Activated CD4-positive, alpha-beta T cell treated with anti-CD3 and anti-CD28 coated beads, Interleukin-2, Interleukin-4, amounts not matched to agents 100 ng/mL and 50 ng/mL, durations not matched to agents 16 hours and 8 hours (primary cell): Measurements from ENCODE around the gene PIBF1.
"Not testable (repeated sequence)": the region's sequence is repeated elsewhere in the genome, so short reads cannot be mapped to it uniquely, and the experiment has no call there.

Experiments
- DNase-seq: peaks from one replicate; pipeline ENCODE4 v3.0.0-alpha.2; 2020; ENCODE audit warnings: low spot score

Gene PIBF1

DNA sequence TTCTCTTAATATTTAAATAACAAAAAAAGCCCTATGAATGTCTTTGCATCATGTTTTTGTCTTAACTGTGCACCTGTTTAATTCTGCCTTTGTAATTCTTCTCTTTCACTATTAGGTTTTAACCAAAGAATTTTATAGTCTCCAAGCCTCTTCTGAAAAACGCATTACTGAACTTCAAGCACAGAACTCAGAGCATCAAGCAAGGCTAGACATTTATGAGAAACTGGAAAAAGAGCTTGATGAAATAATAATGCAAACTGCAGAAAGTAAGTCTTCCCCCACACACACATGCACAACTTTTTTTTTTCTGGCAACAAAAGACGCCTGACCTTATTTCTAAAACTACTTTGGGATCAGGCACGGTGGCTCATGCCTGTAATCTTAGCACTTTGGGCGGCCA is 126.5 kb downstream of the PIBF1 start:
- DNase-seq, result no peak

DNA sequence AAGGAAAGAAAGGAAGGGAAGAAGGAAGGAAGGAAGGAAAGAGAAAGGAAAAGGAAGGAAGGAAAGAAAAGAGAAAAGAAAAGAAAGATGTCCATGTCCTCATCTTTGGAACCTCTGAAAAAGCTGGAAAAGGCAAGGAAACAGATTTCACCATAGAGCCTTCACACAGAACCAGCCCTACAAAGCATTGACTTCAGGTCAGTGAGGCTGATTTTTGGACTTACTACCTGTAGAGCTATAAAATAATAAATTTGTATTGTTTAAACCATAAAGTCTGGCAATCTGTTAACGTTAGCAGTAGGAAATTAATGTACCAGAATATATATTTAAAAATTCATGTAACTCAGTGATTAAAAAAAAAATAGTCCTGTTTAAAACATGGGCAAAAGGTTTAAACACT is 130.0 kb downstream of the PIBF1 start:
- DNase-seq, result no peak

DNA sequence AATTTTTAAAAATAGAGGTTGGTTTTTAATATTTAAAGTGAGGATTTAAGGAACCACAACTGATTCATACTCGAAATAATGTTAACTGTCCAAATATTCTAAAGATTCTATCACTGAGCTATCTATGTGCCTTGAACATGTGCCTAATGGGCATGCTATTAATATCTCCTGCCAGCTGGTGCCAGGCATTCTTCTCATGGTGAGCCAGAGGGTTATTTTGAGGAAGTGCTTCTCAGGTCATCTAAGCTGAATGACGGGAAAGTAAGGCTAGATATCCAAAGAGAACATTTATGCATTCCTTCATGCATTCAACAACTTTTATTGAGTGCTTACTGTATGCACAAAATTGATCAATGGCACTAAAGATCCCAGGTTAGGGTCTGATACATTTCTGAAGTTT is 138.2 kb downstream of the PIBF1 start:
- no peak for DNase-seq

DNA sequence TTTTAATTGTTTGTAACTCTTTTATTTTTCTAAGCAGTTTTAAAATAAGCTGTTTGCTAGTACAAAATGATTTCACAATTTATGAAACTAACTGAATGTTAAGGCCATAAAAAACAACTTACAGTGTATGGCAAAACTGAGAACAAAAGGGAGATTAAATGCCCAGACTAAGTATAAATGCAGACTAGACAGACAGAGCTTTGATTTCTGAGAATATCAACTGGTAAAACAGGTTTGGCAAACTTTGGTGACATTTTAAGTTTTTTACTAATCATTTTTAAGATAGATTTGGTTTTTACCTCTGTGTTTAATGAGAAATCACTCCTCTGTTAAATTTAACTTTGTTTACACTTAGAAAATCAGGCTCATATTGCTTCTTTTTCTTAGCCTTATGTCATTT is 149.4 kb downstream of the PIBF1 start:
- no peak for DNase-seq

DNA sequence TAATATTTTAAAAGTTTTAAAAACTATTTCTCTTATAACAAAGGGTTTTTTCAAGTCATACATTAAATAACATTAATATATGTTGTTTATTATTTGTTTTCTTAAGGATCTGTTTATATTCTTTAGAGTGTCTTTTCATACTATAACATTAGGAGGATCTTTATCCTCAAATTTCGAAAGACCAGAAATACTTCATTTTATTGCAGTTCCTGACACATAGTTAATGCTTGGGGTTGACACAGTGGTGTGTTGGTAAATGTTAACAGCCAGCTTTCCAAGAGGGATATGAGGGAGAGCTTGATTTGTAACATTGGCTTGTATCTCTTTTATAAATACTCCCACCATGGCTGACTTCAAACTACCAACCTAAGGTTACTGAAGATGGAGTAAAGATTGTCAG is 150.3 kb downstream of the PIBF1 start:
- DNase-seq, result no peak

DNA sequence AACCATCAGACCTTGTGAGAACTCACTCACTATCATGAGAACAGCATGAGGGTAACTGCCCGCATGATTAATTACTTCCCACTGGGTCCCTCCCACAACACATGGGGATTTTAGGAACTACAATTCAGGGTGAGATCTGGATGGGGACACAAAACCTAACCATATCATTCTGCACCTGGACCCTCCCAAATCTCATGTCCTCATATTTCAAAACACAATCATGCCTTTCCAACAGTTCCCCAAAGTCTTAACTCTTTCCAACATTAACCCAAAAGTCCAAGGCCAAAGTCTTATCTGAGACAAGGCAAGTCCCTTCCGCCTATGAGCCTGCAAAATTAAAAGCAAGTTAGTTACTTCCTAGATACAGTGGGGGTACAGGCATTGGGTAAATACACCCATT is 164.3 kb downstream of the PIBF1 start:
- not testable (repeated sequence) for DNase-seq

DNA sequence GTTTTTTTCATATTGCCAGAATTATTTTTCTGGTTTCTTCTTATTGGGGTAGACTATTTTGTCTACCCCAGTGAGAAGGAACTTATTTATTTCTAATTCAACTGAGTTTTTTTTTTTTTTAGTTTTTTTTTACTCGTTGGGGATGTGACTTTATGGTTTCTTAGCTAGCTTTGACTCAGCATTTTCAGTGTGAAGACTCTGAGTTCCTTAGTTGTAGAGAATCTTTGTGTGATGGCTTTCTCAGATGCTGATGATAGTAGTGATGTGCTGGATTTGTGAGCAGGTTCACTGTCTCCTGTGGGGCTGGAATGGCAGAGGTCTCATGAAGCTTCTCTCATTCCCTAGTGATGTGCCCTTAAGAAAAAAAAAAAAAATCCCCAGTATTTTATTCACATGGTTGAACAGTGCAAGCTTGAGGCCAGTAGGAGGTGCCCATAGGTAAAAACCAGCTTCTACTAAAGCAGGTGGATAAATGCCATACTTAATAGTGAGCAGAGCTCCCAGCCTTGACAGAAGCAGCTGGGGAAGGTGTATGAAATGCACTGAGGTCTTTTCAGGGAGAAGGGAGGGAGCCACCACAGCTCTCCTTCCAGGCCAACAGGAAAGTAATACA is 170.7 kb downstream of the PIBF1 start:
- DNase-seq, result no peak

DNA sequence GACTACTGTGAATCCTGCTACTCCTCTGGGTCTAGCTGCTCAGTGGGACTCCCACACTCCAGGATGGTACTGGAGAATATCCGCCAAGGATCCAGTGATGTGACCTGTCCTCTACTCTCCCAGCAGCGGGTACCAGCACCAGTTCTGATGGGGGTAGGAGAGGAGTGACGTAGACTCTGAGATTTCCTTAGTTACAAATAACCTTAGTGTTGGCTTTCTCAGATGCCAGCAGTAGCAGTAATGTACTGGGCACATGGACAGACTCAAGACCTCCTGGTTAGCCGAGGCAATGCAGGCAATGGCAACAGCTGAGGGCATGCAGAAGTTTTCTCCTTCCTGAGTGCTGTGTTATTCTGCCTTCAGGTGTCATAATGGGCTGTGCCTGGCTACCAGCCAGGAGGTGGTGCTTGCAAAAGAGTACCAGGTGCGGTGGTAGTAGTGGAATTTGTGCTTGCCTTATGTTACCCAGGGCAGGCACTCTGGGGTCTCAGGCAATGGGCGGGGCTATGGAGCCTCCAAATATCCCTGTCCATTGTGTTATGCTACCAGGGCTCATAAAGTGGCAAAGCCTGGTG is 171.5 kb downstream of the PIBF1 start:
- no peak for DNase-seq

DNA sequence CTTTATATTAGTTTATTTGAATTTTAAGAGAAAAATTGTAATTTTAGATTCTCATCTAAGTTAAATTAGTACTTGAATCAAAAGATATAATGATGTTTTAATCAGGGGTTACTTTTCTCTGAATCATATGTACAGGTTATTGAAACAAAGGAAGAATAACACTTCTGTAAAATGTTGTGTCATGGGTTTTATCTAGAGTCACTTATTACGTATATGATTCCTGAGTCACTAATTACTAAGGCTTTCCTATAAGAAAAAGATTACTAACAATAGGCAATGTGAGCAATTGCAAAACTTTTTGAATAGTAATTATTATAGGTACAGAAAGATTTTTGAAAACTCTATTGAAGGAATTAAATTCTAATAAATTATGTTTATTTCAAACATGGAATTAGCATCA is 177.7 kb downstream of the PIBF1 start:
- DNase-seq, result no peak

DNA sequence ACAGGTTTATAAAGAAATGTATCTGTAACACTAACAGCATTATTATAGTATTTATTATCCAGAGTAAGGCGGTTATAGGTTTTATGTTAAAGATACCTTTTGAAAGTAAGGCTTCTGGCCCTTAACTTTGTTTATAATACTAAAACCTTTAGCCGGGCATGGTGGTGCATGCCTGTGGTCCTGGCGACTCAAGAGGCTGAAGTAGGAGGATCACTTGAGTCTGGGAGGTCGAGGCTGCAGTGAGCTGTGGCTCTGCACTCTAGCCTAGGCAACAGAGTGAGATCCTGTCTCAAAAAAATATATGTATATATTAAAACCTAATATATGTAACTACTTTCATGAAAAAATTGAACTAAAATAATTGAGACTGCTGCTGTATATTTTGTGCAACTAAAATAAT is 178.2 kb downstream of the PIBF1 start:
- DNase-seq, result no peak

DNA sequence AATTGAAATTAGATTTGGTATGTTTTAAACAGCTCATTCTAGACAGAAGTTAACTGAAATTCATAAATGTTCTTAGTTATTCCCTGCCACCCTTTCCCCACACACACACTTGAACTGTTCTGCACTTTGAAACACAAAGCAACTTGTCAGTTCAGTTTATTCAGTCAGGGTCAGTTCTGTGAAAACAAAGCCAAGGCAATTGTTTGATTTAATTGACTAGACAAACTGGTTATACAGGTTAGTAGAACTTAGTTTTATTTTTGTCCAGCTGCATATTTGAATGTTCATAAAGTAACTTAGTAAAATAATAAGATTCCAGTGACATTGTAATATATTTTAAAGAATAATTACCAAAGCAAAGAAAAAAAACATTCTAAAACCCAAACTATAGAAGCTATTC is 178.6 kb downstream of the PIBF1 start:
- DNase-seq, result no peak

DNA sequence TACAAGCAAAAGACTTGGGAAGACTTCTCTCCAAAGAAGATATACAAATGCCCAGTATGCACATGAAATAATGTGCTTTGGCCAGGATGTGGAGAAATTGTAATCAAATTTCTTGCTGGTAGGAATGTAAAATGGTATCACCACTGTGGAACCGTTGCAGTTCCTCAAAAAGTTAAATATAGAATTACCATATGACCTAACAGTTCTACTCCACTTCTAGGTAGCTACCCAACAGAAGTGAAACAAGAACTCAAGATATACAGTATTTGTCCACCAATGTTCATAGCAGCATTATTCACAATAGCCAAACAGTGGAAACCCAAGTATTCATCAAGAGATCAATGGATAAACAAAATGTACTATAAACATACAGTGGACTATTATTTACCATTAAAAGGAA is 181.8 kb downstream of the PIBF1 start:
- no peak for DNase-seq

DNA sequence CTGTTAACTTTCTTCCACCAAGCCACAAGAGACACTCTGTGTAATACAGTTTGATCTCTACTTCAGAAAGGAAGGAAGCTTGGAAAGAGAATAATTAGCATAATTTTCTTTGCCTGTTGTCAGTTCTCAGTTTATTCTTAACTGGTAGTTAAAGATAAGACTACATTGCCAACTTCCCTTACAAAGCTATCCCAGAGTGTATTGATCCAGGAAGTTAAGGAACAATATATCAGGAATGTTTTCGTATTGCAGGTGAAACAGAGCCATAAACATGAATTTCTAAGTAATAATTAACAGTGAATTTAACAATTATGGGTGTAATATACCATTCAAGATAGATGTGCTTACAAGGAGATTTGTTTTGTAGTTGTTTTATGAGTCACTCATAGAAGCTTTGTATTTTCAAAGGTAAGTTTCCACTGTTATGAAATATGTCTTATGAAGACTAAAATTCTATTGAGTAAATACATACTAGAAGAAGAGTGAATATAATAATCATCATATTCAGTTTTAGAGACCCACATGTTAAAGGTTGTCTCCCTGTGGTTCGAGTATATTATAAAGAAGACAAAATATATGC is 188.5 kb downstream of the PIBF1 start:
- DNase-seq, result no peak

DNA sequence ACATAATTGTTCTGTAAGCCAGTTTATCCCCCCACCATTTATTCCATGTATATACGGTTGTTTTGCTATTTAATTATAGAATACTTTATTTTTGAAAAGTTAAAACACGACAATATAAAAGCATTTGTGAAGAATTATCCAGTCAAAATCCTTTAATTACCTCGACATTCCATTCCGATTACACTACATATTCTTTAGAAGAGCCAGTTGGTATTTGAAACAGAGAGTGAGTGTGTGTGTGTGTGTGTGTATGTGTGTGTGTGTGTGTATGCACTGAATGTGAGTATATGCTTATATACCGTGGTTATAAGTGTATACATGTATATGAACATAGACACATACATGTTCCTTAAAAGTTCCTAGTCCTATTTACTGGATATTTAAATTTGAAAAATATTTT is 189.0 kb downstream of the PIBF1 start:
- DNase-seq, result no peak

DNA sequence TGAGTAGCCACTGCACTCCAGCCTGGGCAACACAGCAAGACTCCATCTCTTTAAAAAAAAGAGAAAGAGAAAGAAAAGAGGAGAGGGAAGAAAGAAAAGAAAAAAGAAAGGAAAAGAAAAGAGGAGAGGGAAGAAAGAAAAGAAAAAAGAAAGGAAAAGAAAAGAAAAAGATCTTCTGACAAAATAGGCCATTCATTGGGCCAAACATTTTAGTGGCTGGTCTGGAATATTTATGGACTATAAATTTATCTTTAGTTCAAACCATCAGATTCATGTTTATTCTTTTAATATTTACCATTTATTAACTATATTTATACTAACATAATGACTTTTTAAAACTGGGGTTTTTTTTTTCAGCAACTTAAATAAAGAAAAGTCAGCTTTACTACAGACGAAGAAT is 191.3 kb downstream of the PIBF1 start:
- no peak for DNase-seq

DNA sequence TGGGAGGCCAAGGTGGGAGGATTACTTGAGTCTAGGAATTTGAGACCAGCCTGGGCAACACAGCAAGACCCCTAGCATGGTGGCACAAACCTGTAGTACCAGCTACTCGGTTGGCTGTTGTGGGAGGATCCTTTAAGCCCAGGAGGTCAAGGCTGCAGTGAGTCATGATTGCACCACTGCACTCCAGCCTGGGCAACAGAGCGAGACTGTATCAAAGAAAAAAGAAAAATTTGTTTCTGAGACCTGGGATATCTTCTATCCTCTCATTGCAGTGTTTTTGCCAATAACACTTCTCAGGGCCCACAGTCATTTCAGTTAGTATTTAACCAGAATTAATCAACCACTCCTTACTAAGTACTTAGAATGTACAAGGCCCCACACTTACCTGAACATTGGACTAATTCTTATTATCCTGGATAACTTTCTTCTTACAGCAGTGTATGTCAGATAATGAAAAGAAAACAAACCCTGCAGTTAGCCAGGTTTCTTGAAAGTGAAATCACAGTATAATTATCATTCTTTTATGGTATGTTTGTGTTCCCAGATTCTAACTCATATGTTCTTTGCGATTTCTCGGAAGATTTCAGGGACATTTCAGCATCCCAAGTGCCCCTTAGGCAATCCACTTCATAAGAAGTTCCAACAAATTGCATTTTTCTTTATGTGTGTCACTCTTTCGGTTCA is 201.3 kb downstream of the PIBF1 start:
- DNase-seq, result no peak

DNA sequence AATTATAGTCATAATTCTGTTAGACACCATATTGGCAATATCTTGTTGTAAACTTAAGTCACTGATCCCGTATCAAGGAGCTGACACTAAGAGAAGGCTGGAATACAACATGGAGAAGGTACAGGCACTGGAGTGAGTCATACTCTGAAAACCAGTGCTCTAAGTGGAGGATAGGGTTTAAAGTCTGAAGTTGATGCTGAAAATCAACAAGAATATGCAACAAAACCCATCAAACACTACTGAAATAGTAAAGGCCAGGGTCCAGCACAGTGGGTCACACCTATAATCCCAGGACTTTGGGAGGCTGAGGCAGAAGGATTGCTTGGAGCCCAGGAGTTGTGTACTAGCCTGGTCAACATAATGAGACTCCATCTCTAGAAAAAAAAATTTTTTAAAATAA is 203.7 kb downstream of the PIBF1 start:
- no peak for DNase-seq

DNA sequence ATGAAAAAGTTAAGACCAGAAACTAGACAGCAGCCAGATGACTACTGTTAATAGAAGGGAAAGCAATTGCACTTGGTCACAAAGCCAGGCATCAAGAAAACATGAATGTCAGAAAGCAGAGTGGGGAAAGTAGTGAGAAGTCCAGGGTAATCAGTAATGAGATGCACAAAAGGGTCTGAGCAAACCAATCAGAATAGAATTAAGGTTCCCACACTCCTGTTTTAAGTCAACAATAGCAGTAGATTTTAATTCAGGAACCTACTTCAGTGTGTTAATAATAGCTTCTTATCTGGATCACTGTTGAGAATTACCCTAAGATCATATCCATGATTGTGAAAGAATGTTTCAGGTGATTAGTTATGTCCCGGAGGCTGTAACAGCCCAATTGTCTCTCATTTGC is 204.3 kb downstream of the PIBF1 start:
- DNase-seq, result no peak

DNA sequence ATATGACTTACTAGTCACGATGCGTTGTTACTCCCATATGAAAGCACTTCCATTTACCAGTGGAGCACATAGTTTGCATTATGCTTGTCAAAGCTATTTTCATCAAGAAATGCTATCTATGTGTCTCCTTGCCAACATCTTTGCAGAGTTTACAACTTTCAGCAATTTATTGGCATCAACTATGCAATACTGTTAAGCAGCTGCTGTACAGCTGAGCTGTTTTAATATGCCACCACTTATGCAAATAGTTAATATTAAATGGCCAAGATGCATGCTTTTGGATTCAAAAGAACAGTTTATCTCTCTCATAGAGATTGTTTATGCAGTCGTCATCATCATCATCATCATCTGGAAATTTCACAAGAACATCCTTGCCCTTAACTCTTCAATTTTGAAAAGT is 209.0 kb downstream of the PIBF1 start:
- no peak for DNase-seq

DNA sequence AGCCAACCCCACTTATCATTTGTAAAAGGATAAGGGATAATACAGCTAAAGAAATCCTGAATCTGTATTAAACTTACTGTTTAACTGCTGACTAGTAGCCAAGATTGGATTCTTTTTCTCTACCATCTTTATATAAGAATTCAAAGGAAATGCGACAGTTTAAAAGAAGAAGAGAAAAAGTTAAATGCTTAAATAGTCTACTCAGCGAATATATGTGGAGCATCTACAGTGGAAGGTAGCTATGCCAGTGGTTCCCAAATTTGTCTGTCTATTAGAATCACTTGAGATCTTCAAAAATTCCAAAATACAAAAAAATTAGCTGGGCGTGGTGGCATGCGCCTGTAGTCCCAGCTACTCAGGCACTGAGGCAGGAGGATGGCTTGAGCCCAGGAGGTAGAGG is 216.1 kb downstream of the PIBF1 start:
- no peak for DNase-seq

DNA sequence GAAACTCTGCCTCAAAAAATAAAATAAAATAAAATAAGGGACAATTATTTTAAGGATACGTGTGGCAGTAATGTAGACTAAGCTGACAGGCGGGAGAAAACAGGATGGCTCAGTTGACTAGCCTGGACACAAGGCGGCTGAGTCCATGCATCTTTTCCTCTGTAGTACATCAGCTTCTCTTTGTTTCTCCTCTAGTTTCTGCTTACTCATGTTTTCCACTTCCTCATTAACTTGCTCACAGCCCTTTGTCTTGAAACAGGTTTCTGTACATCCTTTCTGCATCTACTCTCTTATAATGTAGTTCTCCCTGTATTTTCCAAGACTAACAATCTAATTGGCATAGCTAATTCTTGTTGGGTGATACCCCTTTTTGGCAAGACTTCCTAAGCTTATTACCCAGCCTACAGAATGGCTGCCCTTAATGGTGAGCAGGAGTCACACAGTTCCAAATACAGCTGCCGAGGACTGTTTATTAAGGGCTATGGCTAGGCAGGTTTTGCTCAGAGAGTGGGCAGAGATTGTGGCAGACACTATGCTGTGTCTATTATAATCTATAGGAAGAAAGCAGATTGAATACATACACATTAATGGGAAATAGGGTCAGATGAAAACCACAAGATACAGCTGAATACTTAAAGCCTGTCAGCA is 218.2 kb downstream of the PIBF1 start:
- peak; percentile 3 for DNase-seq

DNA sequence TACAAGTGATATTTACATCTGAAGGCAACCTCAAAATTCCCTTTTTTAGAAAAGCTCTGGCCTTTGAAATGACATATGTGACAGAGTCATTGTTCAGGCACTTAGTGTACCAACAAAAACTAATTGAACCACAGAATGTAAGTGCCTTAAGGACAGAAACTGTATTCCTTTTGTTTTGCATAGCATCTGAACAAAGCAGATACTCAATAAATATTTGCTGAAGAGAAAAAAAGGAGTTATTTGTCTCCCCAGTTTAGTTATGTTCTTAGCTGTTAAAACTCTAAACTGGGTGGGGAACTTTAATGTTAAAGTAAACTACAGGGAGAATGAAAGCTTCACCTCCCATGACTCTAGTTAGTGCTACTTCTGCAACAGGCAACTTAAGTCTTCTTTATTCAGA is 220.0 kb downstream of the PIBF1 start:
- no peak for DNase-seq

DNA sequence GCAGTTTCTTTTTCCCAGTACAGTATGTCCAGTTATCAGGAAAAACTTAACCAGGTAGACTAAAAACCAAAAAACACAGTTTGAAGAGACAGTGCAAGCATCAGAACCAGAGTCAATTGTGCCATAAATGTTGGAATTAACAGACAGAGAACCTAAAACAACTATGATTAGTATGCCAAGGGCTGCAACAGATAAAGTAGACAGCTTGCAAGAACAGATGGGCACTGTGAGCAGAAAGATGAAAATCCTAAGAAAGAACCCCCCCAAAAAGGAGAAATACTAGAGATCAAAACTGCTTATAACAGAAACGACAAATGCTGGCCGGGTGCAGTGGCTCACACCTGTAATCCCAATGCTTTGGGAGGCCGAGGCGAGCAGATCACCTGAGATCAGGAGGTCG is 229.8 kb downstream of the PIBF1 start:
- no peak for DNase-seq
